Measurements from ENCODE around the gene RELN. TPM values are rescaled to one million over a fixed set of nuclear protein-coding genes. Genes with fewer than 3 reads are reported as not detected.
A peak's percentile ranks its signal among the peaks of the same experiment; 100 is the strongest.

The RELN gene
- total and polyA plus RNA-seq, 9 of the 15 experiments (the other 6 are each of a cell fraction or from before 2014, with no cell fraction given) = 12.9 to 43.2 (median 18.1) TPM

DNA sequence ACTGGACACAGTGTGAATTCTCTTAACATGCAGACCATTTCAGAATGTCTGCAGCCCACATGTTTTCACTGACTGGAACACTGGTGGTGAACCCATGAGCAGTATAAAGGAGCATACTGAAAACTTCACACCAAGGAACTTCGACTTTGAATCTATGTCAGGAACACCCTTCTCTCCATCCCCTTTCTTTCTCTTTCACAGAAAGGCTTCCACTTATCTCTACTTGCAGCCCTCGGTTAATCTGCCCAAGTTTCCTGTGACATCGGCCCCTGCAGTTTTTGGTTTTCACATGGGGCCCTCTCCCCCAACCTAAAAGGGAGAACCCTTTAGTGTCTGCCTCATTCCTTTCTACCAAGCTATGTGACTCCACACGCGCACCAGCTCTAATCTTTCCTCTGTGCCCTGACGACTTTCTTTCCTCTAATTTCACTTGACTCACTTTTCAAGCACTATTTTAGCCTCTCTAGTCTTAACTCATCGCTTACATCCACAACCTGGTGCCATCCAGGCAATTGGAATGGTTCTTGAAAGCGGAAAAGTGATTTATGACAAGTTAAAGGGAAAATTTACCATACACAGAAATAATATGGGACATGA is 70.1 kb downstream of the RELN start (continued):
- TF ChIP-seq ZNF518B (CRISPR knock-in tag; IDR thresholded peaks at IDR 0.05) = no peak
- TF ChIP-seq PKNOX1 (IDR thresholded peaks at IDR 0.05) = peak; percentile 65

GRCh38 chr7:103918631-103919271 is 70.7 kb downstream of the RELN start:
- FAIRE-seq = no peak
- H3K4me2 ChIP-seq (ENCODE audit: insufficient read depth, low read length) = peak overlapping the region; percentile 75
- BruUV-seq (replicated peaks) = no TSS peak
- ChIA-PET POLR2A (interaction anchor here (1.4 kb wide), 1 partner anchor 13 kb away, joined by 6 read pairs; no protein-coding TSS in a partner anchor), CTCF (ENCODE audit: low intra/inter-chr PET ratio) (no interaction called here)
- 3% methylated on average over 5 of the region's 5 CpGs for WGBS (ENCODE audit: insufficient coverage, low coverage, missing lambda C conversion rate)
- no peaks in the 10 kb centered on the region for H3K9me3 ChIP-seq (replicated peaks; ENCODE audit: control insufficient read depth, insufficient read depth, low read depth, low read length)
- no peak for ATAC-seq
- peaks cover 11% of the 10 kb centered on the region for H3K36me3 ChIP-seq (ENCODE audit: control insufficient read depth, insufficient read depth, low read length)
- no peaks in the 10 kb centered on the region for H3K27me3 ChIP-seq (ENCODE audit: control insufficient read depth in 2 of 2, insufficient read depth in 2 of 2, low read length in 2 of 2)
- intact Hi-C loops (cut with micrococcal nuclease) = loop anchor here (2.0 to 10.0 kb wide), 3 partner anchors 69 to 176 kb away; partner anchors contain the start of gene RELN
- H3K9me1 ChIP-seq (ENCODE audit: control insufficient read depth, insufficient read depth, low read length) = no peaks in the 10 kb centered on the region
- H3K4me3 ChIP-seq = peak overlapping the region; percentile 23; the same call in 1 of the 2 replicates
- DNase-seq (ENCODE audit: extremely low read depth in 1 of 4, low spot score in 3 of 4) = no peak
- peak overlapping the region; percentile 89 for H3K27ac ChIP-seq (ENCODE audit: extremely low read depth, low read depth, low read length)
- in situ Hi-C loops (cut with MboI) = no loop called here
- H3K4me1 ChIP-seq (replicated peaks in 1 of 2; ENCODE audit: control insufficient read depth in 2 of 2, insufficient read depth in 2 of 2, low read length in 2 of 2) = peaks cover 21 to 56% of the 10 kb centered on the region in 2 experiments
- peak overlapping the region; percentile 79 for H2AFZ ChIP-seq (ENCODE audit: low read depth, low read length)
- H3K9ac ChIP-seq (ENCODE audit: insufficient read depth in 1 of 2, low read depth in 2 of 2, low read length in 2 of 2) = peak overlapping the region in 1 of 2 experiments; percentile 67; a peak in 2 of 4 replicates
- H4K20me1 ChIP-seq (replicated peaks; ENCODE audit: control insufficient read depth, insufficient read depth, low read length) = no peaks in the 10 kb centered on the region
- peaks cover 3% of the 10 kb centered on the region; the same call in 1 of the 3 replicates for H3K79me2 ChIP-seq (ENCODE audit: control insufficient read depth, insufficient read depth, low read length)
- TF ChIP-seq, protein P1, sequence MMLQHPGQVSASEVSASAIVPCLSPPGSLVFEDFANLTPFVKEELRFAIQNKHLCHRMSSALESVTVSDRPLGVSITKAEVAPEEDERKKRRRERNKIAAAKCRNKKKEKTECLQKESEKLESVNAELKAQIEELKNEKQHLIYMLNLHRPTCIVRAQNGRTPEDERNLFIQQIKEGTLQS (IDR thresholded peaks at IDR 0.05) = no peak
- TF ChIP-seq, protein P1 (CRISPR knock-in tag; conservative IDR thresholded peaks at IDR 0.05) = no peak
- TF ChIP-seq ZNF79 (CRISPR knock-in tag; IDR thresholded peaks at IDR 0.05; ENCODE audit: low read depth) (no peak), CREM (IDR thresholded peaks at IDR 0.05; ENCODE audit: low read depth) (no peak), POLR2AphosphoS5 (IDR thresholded peaks at IDR 0.05; ENCODE audit: control insufficient read depth, insufficient read depth, low read depth, low read length) (no peak), C11orf30 (IDR thresholded peaks at IDR 0.05; ENCODE audit: low read depth) (no peak), MAX (CRISPR knock-in tag; IDR thresholded peaks at IDR 0.05) (no peak), SMARCB1 (IDR thresholded peaks at IDR 0.05; ENCODE audit: insufficient read length, low read depth) (peak; percentile 46)
